IMR-90 (cell line): ENCODE measurements around the gene ARRB1. TPM values are rescaled to one million over a fixed set of nuclear protein-coding genes. Genes with fewer than 3 reads are reported as not detected.

ENCODE experiments used
- ATAC-seq: fragments of 200-7000 bp; cut with Tn5 transposase; 2 replicates; pipeline ENCODE4 v1.9.1; 2020; ENCODE audit warnings: low read depth, mild to moderate bottlenecking, moderate library complexity
- BruUV-seq: library from RNA; stranded (reverse); fragments of 400-500 nt; replicated peaks from 2 replicates; lab custom pipeline; 2021; lab: Mats Ljungman, UMichigan
- CTCF ChIA-PET: fragments of 300-600 bp; formaldehyde crosslinking; extraction: SDS; loops from one replicate; lab custom pipeline; 2021; ENCODE audit warnings: antibody characterized with exemption; lab: Yijun Ruan, JAX
- POLR2A ChIA-PET: fragments of 300-600 bp; sonication (Branson Sonifier 250); formaldehyde crosslinking; loops from one replicate; lab custom pipeline; 2022; ENCODE audit warnings: antibody characterized with exemption; ENCODE audit not compliant: unreplicated experiment; lab: Charles Lee
- DNase-seq: peaks from one replicate; pipeline ENCODE4 v3.0.0; 2013
- H2AFZ ChIP-seq: replicated peaks from 2 replicates; pipeline ENCODE3; 2013; ENCODE audit warnings: low read length, mild to moderate bottlenecking; ENCODE audit not compliant: poor library complexity
- H2AK5ac ChIP-seq: 2 replicates; pipeline ENCODE4 v1.6.1; 2013; ENCODE audit warnings: low read depth, low read length, inconsistent platforms
- H2AK9ac ChIP-seq: replicated peaks from 2 replicates; pipeline ENCODE3; 2013; ENCODE audit warnings: mild to moderate bottlenecking, low read depth, low read length, moderate library complexity; ENCODE audit not compliant: poor library complexity
- H2BK120ac ChIP-seq: 2 replicates; pipeline ENCODE4 v1.6.1; 2013; ENCODE audit warnings: low read depth, low read length, inconsistent platforms
- H2BK15ac ChIP-seq: 3 replicates; pipeline ENCODE4 v1.6.1; 2013; ENCODE audit warnings: low read depth, low read length, inconsistent platforms
- H2BK20ac ChIP-seq: 2 replicates; pipeline ENCODE4 v1.6.1; 2013; ENCODE audit warnings: low read depth, mild to moderate bottlenecking, inconsistent platforms, low read length, moderate library complexity
- H2BK5ac ChIP-seq: 2 replicates; pipeline ENCODE4 v1.6.1; 2013; ENCODE audit warnings: mild to moderate bottlenecking, low read depth, low read length, inconsistent platforms; ENCODE audit not compliant: poor library complexity, severe bottlenecking
- H3K14ac ChIP-seq: replicated peaks from 2 replicates; pipeline ENCODE4 v1.6.1; 2013; ENCODE audit warnings: low read depth, low read length, inconsistent platforms
- H3K18ac ChIP-seq: 2 replicates; pipeline ENCODE4 v1.6.1; 2013; ENCODE audit warnings: low read depth, low read length, control low read depth
- H3K23ac ChIP-seq: 2 replicates; pipeline ENCODE4 v1.6.1; 2013; ENCODE audit warnings: low read depth, low read length, inconsistent platforms
- H3K27ac ChIP-seq: 2 replicates; pipeline ENCODE4 v1.5.1; 2013; ENCODE audit warnings: mild to moderate bottlenecking, control low read depth, low read length; ENCODE audit not compliant: insufficient read depth
- H3K27me3 ChIP-seq: 2 replicates; pipeline ENCODE4 v1.6.1; 2013; ENCODE audit warnings: low read length; ENCODE audit not compliant: control insufficient read depth, insufficient read depth
- H3K36me3 ChIP-seq: 2 replicates; pipeline ENCODE4 v1.6.1; 2013; ENCODE audit warnings: low read length, mixed read lengths; ENCODE audit not compliant: control insufficient read depth, insufficient read depth
- H3K4ac ChIP-seq: 2 replicates; pipeline ENCODE4 v1.6.1; 2013; ENCODE audit warnings: low read depth, low read length, inconsistent platforms
- H3K4me1 ChIP-seq: 2 replicates; pipeline ENCODE4 v1.6.1; 2013; ENCODE audit warnings: low read length, mixed read lengths; ENCODE audit not compliant: control insufficient read depth, insufficient read depth
- H3K4me2 ChIP-seq: 2 replicates; pipeline ENCODE4 v1.6.1; 2013; ENCODE audit warnings: low read depth, mild to moderate bottlenecking, control low read depth, low read length, moderate library complexity
- H3K4me3 ChIP-seq: 2 replicates; pipeline ENCODE4 v1.5.1; 2013; ENCODE audit warnings: low read depth, mild to moderate bottlenecking, control low read depth, low read length, moderate library complexity; ENCODE audit not compliant: insufficient read depth
- H3K56ac ChIP-seq: 2 replicates; pipeline ENCODE4 v1.6.1; 2013; ENCODE audit warnings: low read length, inconsistent platforms; ENCODE audit not compliant: insufficient read depth; ENCODE audit errors: extremely low read depth
- H3K79me1 ChIP-seq, 2 experiments: 2 replicates each; pipeline ENCODE4 v1.6.1; 2013; ENCODE audit warnings: low read length in 2 of 2, inconsistent platforms in 1 of 2, low read depth in 1 of 2
- H3K9ac ChIP-seq: 2 replicates; pipeline ENCODE4 v1.6.1; 2013; ENCODE audit warnings: low read depth, low read length, control low read depth
- H3K9me1 ChIP-seq: 2 replicates; pipeline ENCODE4 v1.6.1; 2013; ENCODE audit warnings: low read length, inconsistent platforms; ENCODE audit not compliant: insufficient read depth
- H3K9me3 ChIP-seq: 2 replicates; pipeline ENCODE4 v1.6.1; 2013; ENCODE audit warnings: low read length; ENCODE audit not compliant: control insufficient read depth, insufficient read depth
- H4K20me1 ChIP-seq: 2 replicates; pipeline ENCODE4 v1.6.1; 2013; ENCODE audit warnings: low read length, inconsistent platforms; ENCODE audit not compliant: insufficient read depth
- H4K5ac ChIP-seq: 2 replicates; pipeline ENCODE4 v1.6.1; 2013; ENCODE audit warnings: mild to moderate bottlenecking, low read depth, low read length, control low read depth
- H4K8ac ChIP-seq, 2 experiments: 2 replicates each; pipeline ENCODE4 v1.6.1; 2013; ENCODE audit warnings: low read depth in 2 of 2, low read length in 2 of 2, control low read depth in 1 of 2, inconsistent platforms in 1 of 2
- H4K91ac ChIP-seq: 2 replicates; pipeline ENCODE4 v1.6.1; 2013; ENCODE audit warnings: low read depth, low read length, inconsistent platforms; ENCODE audit not compliant: insufficient read depth
- CEBPB ChIP-seq: IDR thresholded peaks from 2 replicates; pipeline ENCODE4 v1.6.1; 2012; ENCODE audit warnings: low read depth, low read length, improper control_type of control experiment
- CHD1 ChIP-seq: IDR thresholded peaks from 2 replicates; pipeline ENCODE4 v1.6.1; 2012; ENCODE audit warnings: low read depth, low read length, improper control_type of control experiment
- MXI1 ChIP-seq: IDR thresholded peaks from 2 replicates; pipeline ENCODE4 v1.6.1; 2012; ENCODE audit warnings: low read depth, mild to moderate bottlenecking, low read length, moderate library complexity, borderline replicate concordance
- RAD21 ChIP-seq: IDR thresholded peaks from 2 replicates; pipeline ENCODE4 v1.6.1; 2012; ENCODE audit warnings: low read length, improper control_type of control experiment
- RCOR1 ChIP-seq: IDR thresholded peaks from 2 replicates; pipeline ENCODE4 v1.6.1; 2012; ENCODE audit warnings: mild to moderate bottlenecking, low read length, improper control_type of control experiment; ENCODE audit not compliant: insufficient replicate concordance
- RFX5 ChIP-seq: IDR thresholded peaks from 2 replicates; pipeline ENCODE4 v1.8.0; 2012; ENCODE audit warnings: low read depth, mild to moderate bottlenecking, low read length, moderate library complexity
- SMC3 ChIP-seq: fragments of 150-350 bp; IDR thresholded peaks from 2 replicates; pipeline ENCODE4 v1.6.1; 2016; ENCODE audit warnings: low read depth, mild to moderate bottlenecking, antibody characterized with exemption, low read length, moderate library complexity
- USF2 ChIP-seq: fragments of 150-350 bp; IDR thresholded peaks from 2 replicates; pipeline ENCODE4 v1.6.1; 2017; ENCODE audit warnings: mild to moderate bottlenecking, antibody characterized with exemption, low read length, low read depth
- WGBS, 2 experiments: methylation state at CpG; one replicate each; pipeline versions ENCODE4 v1.1.5 to v1.1.7; 2013; ENCODE audit warnings: missing lambda C conversion rate in 2 of 2; ENCODE audit not compliant: insufficient read length in 1 of 2; ENCODE audit errors: extremely low coverage in 2 of 2; 5-methylcytosine and 5-hydroxymethylcytosine counted together
- dilution Hi-C: fragments of 300-500 bp; cut with HindIII; formaldehyde crosslinking; loops from one replicate; pipeline ENCODE4 v1.14.3; 2018; ENCODE audit warnings: low sequenced_read_pairs; ENCODE audit not compliant: unreplicated experiment
- in situ Hi-C: fragments of 300-500 bp; cut with MboI; formaldehyde crosslinking; loops from 3 replicates; pipeline ENCODE4 v1.14.3; 2019; ENCODE audit warnings: low sequenced_read_pairs, inconsistent platforms, mixed read lengths
- intact Hi-C: fragments of 100-400 bp; cut with micrococcal nuclease; formaldehyde crosslinking; loops from 2 replicates; pipeline ENCODE4 v1.10.0; 2022
- polyA plus RNA-seq, 3 experiments: library from polyadenylated mRNA; depleted of rRNA; stranded (reverse); fragments of >200 nt; gene quantifications; 2 replicates each; pipeline ENCODE4 v1.2.3, GENCODE V29; 2012; ENCODE audit warnings: low replicate concordance in 1 of 3
- total RNA-seq: library from RNA; depleted of rRNA; stranded (reverse); fragments of >200 nt; gene quantifications from 2 replicates; pipeline ENCODE4 v1.2.3, GENCODE V29; 2012
- TF ChIP-seq, protein P1 (sequence below): conservative IDR thresholded peaks from 2 replicates; pipeline ENCODE4 v1.5.1; 2012; ENCODE audit warnings: mild to moderate bottlenecking, low read depth, low read length, improper control_type of control experiment

ARRB1 gene
- total and polyA plus RNA-seq, 2 of the 4 experiments (the other 2 are of a cell fraction), result 11.0 to 17.4 TPM

DNA sequence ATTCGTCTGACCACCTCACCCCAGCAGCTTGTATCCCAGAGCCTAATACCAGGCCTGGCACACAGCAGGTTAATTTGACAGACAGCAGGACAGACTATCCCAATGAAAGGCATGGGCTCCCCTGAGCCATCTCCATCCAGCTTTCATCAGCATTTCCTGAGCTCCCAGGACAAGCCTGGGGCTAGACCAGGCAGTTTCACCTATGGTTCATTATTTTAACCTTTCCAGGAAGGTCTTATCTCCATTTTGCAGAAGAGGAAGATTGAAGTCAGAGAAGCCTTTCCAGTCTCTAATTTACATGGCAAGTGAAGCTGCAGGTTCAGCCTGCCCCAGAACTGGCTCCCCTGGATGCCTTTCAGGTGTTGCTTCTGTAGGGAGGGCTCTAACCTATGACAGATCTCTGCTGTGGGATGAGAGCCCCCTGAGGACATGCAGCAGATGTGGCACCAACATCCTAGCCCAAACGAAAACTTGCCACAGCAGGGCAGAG, 17.0 kb downstream of the ARRB1 start:
- WGBS, 2 experiments, result 100% methylated on average over 1 of the region's 2 CpGs; no CpG with 5 or more reads in 1 of the 2 experiments
- Histone ChIP-seq H3K14ac (no peak overlapping the region), H3K18ac (no peak overlapping the region), H2BK20ac (no peak overlapping the region), H2AK9ac (no peak overlapping the region), H3K36me3 (no peaks in the 10 kb centered on the region), H3K23ac (no peak overlapping the region), H3K27me3 (no peaks in the 10 kb centered on the region), H3K9me1 (peaks cover 16% of the 10 kb centered on the region; the same call in 1 of the 2 replicates), H3K4ac (no peak overlapping the region), H4K5ac (no peak overlapping the region), H2BK15ac (no peak overlapping the region), H3K9me3 (no peaks in the 10 kb centered on the region), H3K27ac (no peak overlapping the region), H4K91ac (no peak overlapping the region), H3K4me1 (peaks cover 32% of the 10 kb centered on the region), H2AK5ac (no peak overlapping the region), H3K9ac (no peak overlapping the region), H4K20me1 (peaks cover 4% of the 10 kb centered on the region; the same call in 1 of the 2 replicates), H2BK5ac (no peak overlapping the region), H3K4me2 (no peak overlapping the region), H3K79me1 (peaks cover 0 to 4% of the 10 kb centered on the region in 2 experiments; a peak in 1 of 4 replicates), H3K56ac (no peak overlapping the region), H3K4me3 (no peak overlapping the region), H2BK120ac (no peak overlapping the region), H2AFZ (no peak overlapping the region), H4K8ac (no peak overlapping the region)
- intact Hi-C loops (no loop called here), dilution Hi-C loops (no loop called here), in situ Hi-C loops (no loop called here)
- POLR2A ChIA-PET, result interaction anchor here (1.1 kb wide), 1 partner anchor 13 kb away, joined by 3 read pairs; no protein-coding TSS in a partner anchor
- TF ChIP-seq, protein P1, sequence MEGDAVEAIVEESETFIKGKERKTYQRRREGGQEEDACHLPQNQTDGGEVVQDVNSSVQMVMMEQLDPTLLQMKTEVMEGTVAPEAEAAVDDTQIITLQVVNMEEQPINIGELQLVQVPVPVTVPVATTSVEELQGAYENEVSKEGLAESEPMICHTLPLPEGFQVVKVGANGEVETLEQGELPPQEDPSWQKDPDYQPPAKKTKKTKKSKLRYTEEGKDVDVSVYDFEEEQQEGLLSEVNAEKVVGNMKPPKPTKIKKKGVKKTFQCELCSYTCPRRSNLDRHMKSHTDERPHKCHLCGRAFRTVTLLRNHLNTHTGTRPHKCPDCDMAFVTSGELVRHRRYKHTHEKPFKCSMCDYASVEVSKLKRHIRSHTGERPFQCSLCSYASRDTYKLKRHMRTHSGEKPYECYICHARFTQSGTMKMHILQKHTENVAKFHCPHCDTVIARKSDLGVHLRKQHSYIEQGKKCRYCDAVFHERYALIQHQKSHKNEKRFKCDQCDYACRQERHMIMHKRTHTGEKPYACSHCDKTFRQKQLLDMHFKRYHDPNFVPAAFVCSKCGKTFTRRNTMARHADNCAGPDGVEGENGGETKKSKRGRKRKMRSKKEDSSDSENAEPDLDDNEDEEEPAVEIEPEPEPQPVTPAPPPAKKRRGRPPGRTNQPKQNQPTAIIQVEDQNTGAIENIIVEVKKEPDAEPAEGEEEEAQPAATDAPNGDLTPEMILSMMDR, result no peak
- TF ChIP-seq USF2, result no peak
- no peak for TF ChIP-seq RCOR1
- TF ChIP-seq MXI1, result no peak
- TF ChIP-seq SMC3, result no peak
- no peak for TF ChIP-seq CEBPB
- no peak for TF ChIP-seq RFX5
- no peak for TF ChIP-seq RAD21
- TF ChIP-seq CHD1, result no peak
- DNase-seq (no peak), ATAC-seq (no peak)
- no TSS peak for BruUV-seq
- CTCF ChIA-PET, result no interaction called here
